CD4-positive, alpha-beta memory T cell (primary cell): ENCODE measurements around the gene INHBC. TPM values are rescaled to one million over a fixed set of nuclear protein-coding genes. Genes with fewer than 3 reads are reported as not detected.

ENCODE experiments used
- CTCF ChIA-PET: fragments of 350-600 bp; sonication (Branson Sonifier 250); formaldehyde crosslinking; loops from one replicate; lab custom pipeline; 2021; ENCODE audit warnings: inconsistent platforms; ENCODE audit not compliant: partially characterized antibody; lab: Charles Lee
- POLR2A ChIA-PET: fragments of 350-600 bp; sonication (Branson Sonifier 250); formaldehyde crosslinking; loops from one replicate; lab custom pipeline; 2021; ENCODE audit not compliant: partially characterized antibody; lab: Charles Lee
- DNase-seq, 5 donors: peaks; one replicate each; pipeline versions ENCODE4 v3.0.0 to v3.0.0-alpha.2; 2020 to 2022; ENCODE audit warnings: mixed read lengths in 1 of 5
- H3K27ac ChIP-seq: one replicate; pipeline ENCODE4 v1.7.0; 2013; ENCODE audit warnings: low read depth, low read length
- H3K27me3 ChIP-seq: 2 replicates; pipeline ENCODE4 v1.7.0; 2013; ENCODE audit warnings: mild to moderate bottlenecking, low read length, moderate library complexity; ENCODE audit not compliant: insufficient read depth
- H3K36me3 ChIP-seq: 2 replicates; pipeline ENCODE4 v1.7.0; 2013; ENCODE audit warnings: mild to moderate bottlenecking, low read length, moderate library complexity; ENCODE audit not compliant: insufficient read depth
- H3K4me1 ChIP-seq: 2 replicates; pipeline ENCODE4 v1.7.0; 2013; ENCODE audit warnings: mild to moderate bottlenecking, low read length, moderate library complexity; ENCODE audit not compliant: insufficient read depth
- H3K4me3 ChIP-seq, 2 donors: one replicate each; pipeline ENCODE4 v1.7.0; 2013; ENCODE audit warnings: low read length in 2 of 2, mild to moderate bottlenecking in 1 of 2
- H3K9me3 ChIP-seq, 2 donors: one replicate each; pipeline ENCODE4 v1.7.0; 2013; ENCODE audit warnings: low read length in 2 of 2, control low read depth in 1 of 2; ENCODE audit not compliant: control insufficient read depth in 1 of 2
- H3K27ac Mint-ChIP-seq, 7 donors: one replicate each; pipeline ENCODE4 v1.8.0; 2020 to 2021; ENCODE audit warnings: mixed read lengths in 7 of 7, mild to moderate bottlenecking in 6 of 7, inconsistent platforms in 3 of 7, moderate library complexity in 3 of 7
- H3K27me3 Mint-ChIP-seq, 2 donors: one replicate each; pipeline ENCODE4 v1.8.0; 2020 to 2021; ENCODE audit warnings: mixed read lengths in 2 of 2
- H3K36me3 Mint-ChIP-seq, 2 donors: one replicate each; pipeline ENCODE4 v1.8.0; 2020 to 2021; ENCODE audit warnings: mixed read lengths in 2 of 2, inconsistent platforms in 1 of 2, mild to moderate bottlenecking in 1 of 2
- H3K4me1 Mint-ChIP-seq, 4 donors: one replicate each; pipeline ENCODE4 v1.8.0; 2020 to 2021; ENCODE audit warnings: mixed read lengths in 4 of 4, mild to moderate bottlenecking in 1 of 4
- H3K4me3 Mint-ChIP-seq, 8 donors: one replicate each; pipeline ENCODE4 v1.8.0; 2020 to 2021; ENCODE audit warnings: mixed read lengths in 8 of 8, mild to moderate bottlenecking in 7 of 8, moderate library complexity in 6 of 8, inconsistent platforms in 3 of 8
- H3K9me3 Mint-ChIP-seq, 8 donors: one replicate each; pipeline ENCODE4 v1.8.0; 2020 to 2021; ENCODE audit warnings: mixed read lengths in 8 of 8, mild to moderate bottlenecking in 5 of 8, inconsistent platforms in 3 of 8, moderate library complexity in 1 of 8
- intact Hi-C: fragments of 100-400 bp; cut with micrococcal nuclease; formaldehyde crosslinking; loops from one replicate; pipeline ENCODE4 v1.15.1; 2023
- polyA plus RNA-seq, 2 donors: library from polyadenylated mRNA; unstranded; fragments of 300-500 nt; fragmentation: Illumina TruSeq; gene quantifications; one replicate each; pipeline ENCODE4 v1.2.3, GENCODE V29; 2021
- total RNA-seq, 2 experiments: library from RNA; stranded (reverse); gene quantifications; one replicate each; pipeline ENCODE4 v1.2.3, GENCODE V29; 2021

Gene INHBC
- total and polyA plus RNA-seq, 4 experiments from 2014 or later, result not detected

- Mint-ChIP-seq H3K36me3 (peaks cover 42 to 70% of the 10 kb centered on the region in 2 donors), H3K4me3 (peak overlapping the region; percentile 71 to 85 (median 79)), H3K27me3 (no peaks in the 10 kb centered on the region), H3K4me1 (peaks cover 37 to 70% (median 53%) of the 10 kb centered on the region in 4 donors), H3K9me3 (peaks cover 0 to 3% (median 0%) of the 10 kb centered on the region in 8 donors), H3K27ac (peak overlapping the region; percentile 60 to 94 (median 82))
- intact Hi-C loops, result no loop called here
- Histone ChIP-seq H3K9me3 (no peaks in the 10 kb centered on the region), H3K4me1 (peaks cover 64% of the 10 kb centered on the region), H3K27ac (no peak overlapping the region), H3K27me3 (no peaks in the 10 kb centered on the region), H3K36me3 (peaks cover 54% of the 10 kb centered on the region), H3K4me3 (no peak overlapping the region)
- ChIA-PET CTCF (interaction anchor here (1.3 to 10.7 kb wide), 5 partner anchors 10 to 29 kb away, joined by 3 to 204 read pairs (median 29); partner anchors contain the start of genes GLI1, INHBE and MARS1), POLR2A (interaction anchor here (1.3 to 10.2 kb wide), 4 partner anchors 12 to 267 kb away, joined by 3 to 225 read pairs (median 78); partner anchors contain the start of genes DDIT3, GLI1 and MARS1)
- DNase-seq, result no peak
Measured at GRCh38 chr12:57474430-57474829, 39.8 kb downstream of the INHBC start.

DNA sequence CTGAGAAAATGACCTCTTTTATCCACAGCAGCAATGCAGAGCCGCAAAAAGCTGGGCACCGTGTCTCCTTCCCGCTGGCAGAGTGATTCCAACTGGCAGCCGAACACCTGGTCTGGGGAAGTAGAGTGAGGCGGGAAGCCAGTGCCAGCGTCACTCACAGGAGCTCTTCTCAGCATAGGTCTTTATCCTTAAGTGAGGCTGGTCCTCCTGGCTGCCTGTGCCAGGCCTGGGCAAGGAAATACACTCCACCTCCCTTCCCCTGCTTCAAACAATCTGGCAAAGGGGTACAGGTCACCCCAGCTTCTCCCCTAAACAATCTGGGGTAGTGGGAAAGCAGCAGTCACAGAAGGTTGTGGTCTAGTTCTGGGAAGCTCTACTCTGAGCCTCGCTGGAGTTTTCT lies 40.3 kb downstream of the INHBC start:
- Mint-ChIP-seq H3K4me1 (peaks cover 41 to 74% (median 57%) of the 10 kb centered on the region in 4 donors), H3K36me3 (peaks cover 42 to 65% of the 10 kb centered on the region in 2 donors), H3K27ac (peak overlapping the region; percentile 60 to 94 (median 82)), H3K4me3 (peak overlapping the region; percentile 68 to 85 (median 79)), H3K27me3 (no peaks in the 10 kb centered on the region), H3K9me3 (peaks cover 0 to 3% (median 0%) of the 10 kb centered on the region in 8 donors)
- Histone ChIP-seq H3K4me3 (no peak overlapping the region), H3K27me3 (no peaks in the 10 kb centered on the region), H3K9me3 (no peaks in the 10 kb centered on the region), H3K36me3 (peaks cover 50% of the 10 kb centered on the region), H3K4me1 (peaks cover 69% of the 10 kb centered on the region), H3K27ac (no peak overlapping the region)
- CTCF ChIA-PET, result interaction anchor here (1.5 to 10.7 kb wide), 5 partner anchors 10 to 110 kb away, joined by 4 to 204 read pairs (median 29); partner anchors contain the start of genes GLI1, INHBE and MARS1
- intact Hi-C loops, result loop anchor here (5.0 kb wide), 1 partner anchor 267 kb away; no protein-coding TSS in a partner anchor
- POLR2A ChIA-PET, result interaction anchor here (1.3 to 10.2 kb wide), 4 partner anchors 12 to 267 kb away, joined by 3 to 225 read pairs (median 78); partner anchors contain the start of genes DDIT3, GLI1 and MARS1
- DNase-seq, result no peak

GRCh38 chr12:57475271-57476161 lies 40.9 kb downstream of the INHBC start:
- H3K4me3 Mint-ChIP-seq, result peak overlapping the region; percentile 46 to 99 (median 98)
- peaks cover 43% of the 10 kb centered on the region for H3K36me3 ChIP-seq
- no peaks in the 10 kb centered on the region for H3K27me3 ChIP-seq
- intact Hi-C loops, result loop anchor here (2.0 to 5.0 kb wide), 2 partner anchors 71 to 267 kb away; partner anchors contain the start of gene DCTN2
- peak overlapping the region in 3 of 7 donors; percentile 98 to 100 (median 99) for H3K27ac Mint-ChIP-seq
- peaks cover 0 to 3% (median 0%) of the 10 kb centered on the region in 8 donors for H3K9me3 Mint-ChIP-seq
- no peaks in the 10 kb centered on the region for H3K9me3 ChIP-seq
- H3K4me1 Mint-ChIP-seq, result peaks cover 45 to 81% (median 63%) of the 10 kb centered on the region in 4 donors
- POLR2A ChIA-PET, result interaction anchor here (1.3 to 10.2 kb wide), 5 partner anchors 13 to 266 kb away, joined by 3 to 225 read pairs (median 75); partner anchors contain the start of genes DDIT3, GLI1 and MARS1
- H3K4me1 ChIP-seq, result peaks cover 75% of the 10 kb centered on the region
- CTCF ChIA-PET, result interaction anchor here (0.6 to 10.7 kb wide), 9 partner anchors 9 to 109 kb away, joined by 3 to 204 read pairs (median 4); partner anchors contain the start of genes GLI1, INHBE and MARS1
- no peaks in the 10 kb centered on the region for H3K27me3 Mint-ChIP-seq
- peak in 1 of 5 donors; percentile 27 for DNase-seq
- peak overlapping the region; percentile 86 for H3K27ac ChIP-seq
- H3K4me3 ChIP-seq, result peak overlapping the region; percentile 91 to 97
- peaks cover 42 to 64% of the 10 kb centered on the region in 2 donors for H3K36me3 Mint-ChIP-seq

DNA sequence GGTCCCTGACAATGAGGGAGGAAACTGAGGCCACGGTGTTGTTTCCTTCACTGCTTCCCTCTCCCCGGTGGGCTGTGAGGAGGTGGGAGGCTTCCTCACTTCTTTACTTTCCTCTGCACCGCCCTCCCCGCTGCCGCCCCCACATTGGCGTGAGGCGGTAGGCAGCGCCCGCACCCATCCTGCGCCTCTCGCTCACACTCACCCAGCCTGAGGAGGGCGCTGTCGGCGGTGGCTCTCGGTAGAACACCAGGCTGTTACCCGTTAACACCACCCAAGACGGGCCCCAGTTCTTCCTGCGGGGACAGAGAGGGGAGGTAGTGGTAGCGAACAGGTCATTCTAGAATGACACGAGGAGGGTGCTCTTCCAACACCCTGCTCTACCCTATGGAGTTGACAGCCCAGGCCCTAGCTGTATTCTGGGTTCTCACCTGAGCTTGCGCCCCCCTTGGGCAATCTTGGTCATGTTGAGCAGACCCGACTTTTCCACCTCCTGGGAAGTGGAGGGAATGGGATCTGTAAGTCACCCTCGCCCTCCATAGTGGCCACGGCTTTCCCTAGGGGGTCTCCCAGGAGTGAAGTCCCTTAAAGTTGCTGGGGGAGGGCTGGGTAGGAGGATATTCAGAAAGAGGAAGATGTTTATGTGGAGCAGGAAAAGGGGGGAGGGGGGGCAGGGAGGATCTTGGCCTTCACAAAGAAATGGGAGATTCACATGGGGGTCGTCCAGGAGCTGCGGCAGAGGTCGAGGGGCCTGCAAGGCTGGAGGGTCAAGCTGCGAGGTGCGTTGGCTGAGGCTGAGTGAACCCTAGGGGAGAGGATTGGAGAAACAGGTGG lies 41.8 kb downstream of the INHBC start:
- peaks cover 0 to 3% (median 0%) of the 10 kb centered on the region in 8 donors for H3K9me3 Mint-ChIP-seq
- H3K27me3 ChIP-seq, result no peaks in the 10 kb centered on the region
- DNase-seq, result peak; percentile 65 to 80 (median 71)
- H3K27ac Mint-ChIP-seq, result peak overlapping the region; percentile 98 to 100 (median 99)
- H3K4me1 ChIP-seq, result peaks cover 81% of the 10 kb centered on the region
- no peaks in the 10 kb centered on the region for H3K27me3 Mint-ChIP-seq
- peak overlapping the region; percentile 89 to 99 (median 98) for H3K4me3 Mint-ChIP-seq
- CTCF ChIA-PET, result interaction anchor here (0.8 to 10.7 kb wide), 14 partner anchors 10 to 144 kb away, joined by 3 to 204 read pairs (median 3); partner anchors contain the start of genes DCTN2, GLI1, INHBE and MARS1
- peaks cover 35% of the 10 kb centered on the region for H3K36me3 ChIP-seq
- intact Hi-C loops, result loop anchor here (2.0 to 5.0 kb wide), 2 partner anchors 70 to 266 kb away; partner anchors contain the start of gene DCTN2
- H3K4me3 ChIP-seq, result peak overlapping the region; percentile 91 to 97
- H3K27ac ChIP-seq, result peak overlapping the region; percentile 86
- peaks cover 51 to 89% (median 69%) of the 10 kb centered on the region in 4 donors for H3K4me1 Mint-ChIP-seq
- H3K36me3 Mint-ChIP-seq, result peaks cover 42 to 58% of the 10 kb centered on the region in 2 donors
- no peaks in the 10 kb centered on the region for H3K9me3 ChIP-seq
- POLR2A ChIA-PET, result interaction anchor here (1.1 to 10.2 kb wide), 12 partner anchors 7 to 268 kb away, joined by 3 to 225 read pairs (median 8); partner anchors contain the start of genes DCTN2, DDIT3, GLI1 and MARS1

DNA sequence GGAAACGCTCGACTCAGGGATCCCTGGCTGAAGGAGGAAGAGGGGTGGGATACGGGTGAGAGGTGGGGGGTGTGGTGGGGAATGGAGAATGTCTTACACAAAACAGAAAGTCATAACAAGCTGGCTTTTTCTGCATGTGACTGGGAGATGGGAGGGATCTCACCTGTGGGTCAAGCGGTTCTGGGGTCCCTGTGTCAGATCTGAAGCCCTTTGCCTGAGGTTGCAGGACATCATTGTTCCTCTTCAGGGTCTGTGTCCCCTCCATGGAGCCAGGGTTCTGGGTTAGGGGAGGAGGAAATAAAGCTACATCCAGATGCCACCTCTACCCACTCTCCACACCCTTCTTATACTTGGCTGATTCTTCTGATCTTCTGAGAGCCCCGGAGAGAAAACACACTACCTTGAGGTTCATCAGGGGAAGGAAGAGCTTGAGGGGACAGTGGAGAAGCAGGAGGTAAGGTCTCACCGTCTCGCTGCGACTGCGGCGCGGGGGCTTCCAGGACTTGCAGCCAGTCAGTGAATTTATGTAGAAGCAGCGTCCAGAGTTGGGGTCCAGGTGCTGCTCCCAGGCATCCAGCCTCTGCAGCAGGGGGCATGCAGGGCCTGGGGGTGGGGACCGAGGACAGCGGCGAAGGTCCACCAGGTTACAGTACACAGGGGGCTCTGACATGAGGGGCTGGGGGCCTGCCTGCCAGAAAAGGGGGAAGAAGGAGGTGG lies 42.6 kb downstream of the INHBC start:
- H3K36me3 Mint-ChIP-seq, result peaks cover 38 to 51% of the 10 kb centered on the region in 2 donors
- H3K4me3 Mint-ChIP-seq, result peak overlapping the region; percentile 89 to 99 (median 98)
- ChIA-PET POLR2A (interaction anchor here (1.1 to 10.2 kb wide), 14 partner anchors 7 to 267 kb away, joined by 3 to 225 read pairs (median 6); partner anchors contain the start of genes DCTN2, DDIT3, GLI1 and MARS1), CTCF (interaction anchor here (0.6 to 10.7 kb wide), 17 partner anchors 9 to 365 kb away, joined by 3 to 204 read pairs (median 3); partner anchors contain the start of genes DCTN2, DDIT3, GLI1 and INHBE)
- H3K9me3 Mint-ChIP-seq, result peaks cover 0 to 3% (median 0%) of the 10 kb centered on the region in 8 donors
- intact Hi-C loops, result loop anchor here (2.0 to 5.0 kb wide), 2 partner anchors 70 to 265 kb away; partner anchors contain the start of gene DCTN2
- peak overlapping the region; percentile 98 to 100 (median 99) for H3K27ac Mint-ChIP-seq
- peaks cover 27% of the 10 kb centered on the region for H3K36me3 ChIP-seq
- peak; percentile 40 to 44 (median 44) for DNase-seq
- H3K4me1 ChIP-seq, result peaks cover 78% of the 10 kb centered on the region
- H3K27ac ChIP-seq, result peak overlapping the region; percentile 86
- peak overlapping the region; percentile 91 to 97 for H3K4me3 ChIP-seq
- no peaks in the 10 kb centered on the region for H3K9me3 ChIP-seq
- H3K4me1 Mint-ChIP-seq, result peaks cover 53 to 90% (median 71%) of the 10 kb centered on the region in 4 donors
- no peaks in the 10 kb centered on the region for H3K27me3 Mint-ChIP-seq
- no peaks in the 10 kb centered on the region for H3K27me3 ChIP-seq
